ENCODE measurements around the gene ZPR1.

DNA sequence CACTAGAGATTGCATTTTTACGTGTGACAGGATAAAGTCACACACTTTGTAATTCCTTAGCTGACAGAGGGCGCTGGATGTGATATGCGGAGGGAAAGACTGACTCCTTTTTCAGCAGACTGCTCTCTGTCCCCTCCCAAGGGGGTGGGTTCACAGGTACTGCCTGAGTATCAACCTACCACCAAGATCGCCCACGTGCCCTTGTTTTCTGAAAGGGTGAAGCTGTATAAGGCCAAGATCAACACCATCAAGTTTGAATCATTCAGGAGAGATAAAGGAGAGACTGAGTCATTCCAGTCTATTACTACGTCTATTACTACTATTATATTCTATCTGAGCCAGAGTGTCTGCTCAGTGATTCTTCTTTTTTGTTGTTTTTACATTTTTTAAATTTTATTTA is 45.7 kb downstream of the ZPR1 start:
- TF ChIP-seq, protein P1, sequence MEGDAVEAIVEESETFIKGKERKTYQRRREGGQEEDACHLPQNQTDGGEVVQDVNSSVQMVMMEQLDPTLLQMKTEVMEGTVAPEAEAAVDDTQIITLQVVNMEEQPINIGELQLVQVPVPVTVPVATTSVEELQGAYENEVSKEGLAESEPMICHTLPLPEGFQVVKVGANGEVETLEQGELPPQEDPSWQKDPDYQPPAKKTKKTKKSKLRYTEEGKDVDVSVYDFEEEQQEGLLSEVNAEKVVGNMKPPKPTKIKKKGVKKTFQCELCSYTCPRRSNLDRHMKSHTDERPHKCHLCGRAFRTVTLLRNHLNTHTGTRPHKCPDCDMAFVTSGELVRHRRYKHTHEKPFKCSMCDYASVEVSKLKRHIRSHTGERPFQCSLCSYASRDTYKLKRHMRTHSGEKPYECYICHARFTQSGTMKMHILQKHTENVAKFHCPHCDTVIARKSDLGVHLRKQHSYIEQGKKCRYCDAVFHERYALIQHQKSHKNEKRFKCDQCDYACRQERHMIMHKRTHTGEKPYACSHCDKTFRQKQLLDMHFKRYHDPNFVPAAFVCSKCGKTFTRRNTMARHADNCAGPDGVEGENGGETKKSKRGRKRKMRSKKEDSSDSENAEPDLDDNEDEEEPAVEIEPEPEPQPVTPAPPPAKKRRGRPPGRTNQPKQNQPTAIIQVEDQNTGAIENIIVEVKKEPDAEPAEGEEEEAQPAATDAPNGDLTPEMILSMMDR (IDR thresholded peaks at IDR 0.05) = no peak
- TF ChIP-seq EP300 (IDR thresholded peaks at IDR 0.05) (no peak), POLR2A (IDR thresholded peaks at IDR 0.05) (no peak), POLR2AphosphoS5 (IDR thresholded peaks at IDR 0.05) (no peak)

Data from upper lobe of left lung (tissue), 4 donors.